HepG2 (cell line): Measurements from ENCODE around the gene FBXO10. TPM values are rescaled to one million over a fixed set of nuclear protein-coding genes. Genes with fewer than 3 reads are reported as not detected.

Experiments used
- ATAC-seq: fragments of 200-7000 bp; cut with Tn5 transposase; 3 replicates; pipeline ENCODE4 v1.9.1; 2020; ENCODE audit warnings: mild to moderate bottlenecking, moderate library complexity
- BruUV-seq: library from RNA; stranded (reverse); fragments of 400-500 nt; replicated peaks from 2 replicates; lab custom pipeline; 2021; lab: Mats Ljungman, UMichigan
- CTCF ChIA-PET: fragments of 300-600 bp; formaldehyde crosslinking; extraction: SDS; loops from one replicate; lab custom pipeline; 2021; ENCODE audit warnings: low total read pairs, inconsistent platforms, low intra/inter-chr PET ratio; lab: Yijun Ruan, JAX
- POLR2A ChIA-PET: fragments of 350-600 bp; sonication (Branson Sonifier 250); formaldehyde crosslinking; loops from one replicate; lab custom pipeline; 2020; ENCODE audit warnings: antibody characterized with exemption, inconsistent platforms; lab: Yijun Ruan, JAX
- DNase-seq: peaks from one replicate; pipeline ENCODE4 v3.0.0-alpha.2; 2015; ENCODE audit warnings: low spot score
- FAIRE-seq: peaks from 3 replicates; lab custom pipeline; 2011; peaks lifted over from hg19 to GRCh38; lab: Jason Lieb, UNC
- H2AFZ ChIP-seq: one replicate; pipeline ENCODE4 v1.6.1; 2011; ENCODE audit warnings: low read length, inconsistent platforms
- H3K27ac ChIP-seq: fragments of 300-600 bp; 3 replicates; pipeline ENCODE4 v1.8.0; 2011; ENCODE audit warnings: mixed run types, mild to moderate bottlenecking, mixed read lengths, low read length, inconsistent platforms; ENCODE audit not compliant: insufficient read depth; ENCODE audit errors: extremely low read length
- H3K27me3 ChIP-seq, 2 experiments: fragments of 200-600 bp in 1 of 2; 2 replicates in 1 of 2; 3 replicates in 1 of 2; pipeline versions ENCODE4 v1.6.0 to v1.8.0; 2011; ENCODE audit warnings: low read length in 2 of 2, mild to moderate bottlenecking in 2 of 2, moderate library complexity in 2 of 2, inconsistent platforms in 1 of 2; ENCODE audit not compliant: insufficient read depth in 2 of 2, control insufficient read depth in 1 of 2
- H3K36me3 ChIP-seq, 2 experiments: fragments of 200-600 bp in 1 of 2; replicated peaks in 1 of 2; 2 replicates in 1 of 2; 3 replicates in 1 of 2; pipeline versions ENCODE4 v1.5.1 to v1.8.0; 2011; ENCODE audit warnings: low read length in 2 of 2, inconsistent platforms in 1 of 2; ENCODE audit not compliant: insufficient read depth in 2 of 2, control insufficient read depth in 1 of 2
- H3K4me1 ChIP-seq: 2 replicates; pipeline ENCODE4 v1.5.1; 2012; ENCODE audit warnings: low read length, inconsistent platforms; ENCODE audit not compliant: insufficient read depth
- H3K4me2 ChIP-seq: 2 replicates; pipeline ENCODE4 v1.6.0; 2011; ENCODE audit warnings: low read depth, low read length, inconsistent platforms
- H3K4me3 ChIP-seq, 3 experiments: fragments of 200-600 bp in 1 of 3; sonication (generic), shearing (Covaris generic) in 1 of 3; replicated peaks in 1 of 3; 2 replicates each; pipeline ENCODE4 v1.5.1; 2011 to 2016; ENCODE audit warnings: low read length in 3 of 3, inconsistent platforms in 2 of 3, low read depth in 2 of 3, mild to moderate bottlenecking in 2 of 3, control low read depth in 1 of 3, mixed read lengths in 1 of 3; ENCODE audit not compliant: insufficient read depth in 1 of 3
- H3K79me2 ChIP-seq: one replicate; pipeline ENCODE4 v1.6.1; 2011; ENCODE audit warnings: low read length, inconsistent platforms; ENCODE audit not compliant: insufficient read depth
- H3K9ac ChIP-seq: 2 replicates; pipeline ENCODE4 v1.6.0; 2011; ENCODE audit warnings: mild to moderate bottlenecking, low read depth, low read length, inconsistent platforms; ENCODE audit not compliant: insufficient read depth
- H3K9me3 ChIP-seq: 2 replicates; pipeline ENCODE4 v1.5.1; 2012; ENCODE audit warnings: mild to moderate bottlenecking, low read length
- H4K20me1 ChIP-seq: 2 replicates; pipeline ENCODE4 v1.6.0; 2011; ENCODE audit warnings: inconsistent platforms, mild to moderate bottlenecking, low read length, moderate library complexity; ENCODE audit not compliant: insufficient read depth
- CSRNP1 ChIP-seq: sonication (generic); formaldehyde crosslinking; IDR thresholded peaks from 2 replicates; pipeline ENCODE4 v1.8.1; 2023; ENCODE audit warnings: mild to moderate bottlenecking, missing genetic modification reagents
- ISL2 ChIP-seq: sonication (generic); formaldehyde crosslinking; IDR thresholded peaks from 2 replicates; pipeline ENCODE4 v1.5.0; 2020; ENCODE audit warnings: missing genetic modification reagents
- MYNN ChIP-seq: sonication (generic); formaldehyde crosslinking; IDR thresholded peaks from 2 replicates; pipeline ENCODE4 v1.4.0; 2020; ENCODE audit warnings: mild to moderate bottlenecking, low read depth, missing genetic modification reagents
- NONO ChIP-seq, 2 experiments: fragments of 450-650 bp in 1 of 2; sonication (generic) in 1 of 2; formaldehyde crosslinking in 1 of 2; IDR thresholded peaks in 1 of 2; conservative IDR thresholded peaks in 1 of 2; 2 replicates each; pipeline versions ENCODE4 v1.6.1 to v1.8.0; 2017 to 2022; ENCODE audit warnings: mild to moderate bottlenecking in 1 of 2, missing genetic modification reagents in 1 of 2, moderate library complexity in 1 of 2
- NR3C1 ChIP-seq: sonication (generic); formaldehyde crosslinking; IDR thresholded peaks from 2 replicates; pipeline ENCODE4 v1.4.0; 2020; ENCODE audit warnings: missing genetic modification reagents
- PRDM15 ChIP-seq: sonication (generic); formaldehyde crosslinking; IDR thresholded peaks from 2 replicates; pipeline ENCODE4 v1.4.0; 2020; ENCODE audit warnings: missing genetic modification reagents
- RARA ChIP-seq: IDR thresholded peaks from 2 replicates; pipeline ENCODE4 v1.6.1; 2016; ENCODE audit warnings: missing genetic modification reagents, missing compliant biosample characterization
- RFX5 ChIP-seq: IDR thresholded peaks from 2 replicates; pipeline ENCODE4 v1.6.1; 2011; ENCODE audit warnings: low read depth, low read length, improper control_type of control experiment
- TOE1 ChIP-seq: sonication (generic); formaldehyde crosslinking; IDR thresholded peaks from 2 replicates; pipeline ENCODE4 v1.4.0; 2020; ENCODE audit warnings: mild to moderate bottlenecking, missing genetic modification reagents
- ZBTB46 ChIP-seq: sonication (generic); formaldehyde crosslinking; IDR thresholded peaks from 2 replicates; pipeline ENCODE4 v1.4.0; 2020; ENCODE audit warnings: mild to moderate bottlenecking, missing genetic modification reagents, borderline replicate concordance
- ZNF124 ChIP-seq: sonication (generic); formaldehyde crosslinking; IDR thresholded peaks from 2 replicates; pipeline ENCODE4 v1.4.0; 2020; ENCODE audit warnings: missing genetic modification reagents
- ZNF574 ChIP-seq: sonication (generic); formaldehyde crosslinking; IDR thresholded peaks from 2 replicates; pipeline ENCODE4 v1.4.0; 2020; ENCODE audit warnings: missing genetic modification reagents
- ZNF629 ChIP-seq: sonication (generic); formaldehyde crosslinking; conservative IDR thresholded peaks from 2 replicates; pipeline ENCODE4 v1.5.0; 2020; ENCODE audit warnings: missing genetic modification reagents
- in situ Hi-C: cut with HindIII; loops from 2 replicates; pipeline ENCODE4 v1.10.0; 2017; ENCODE audit warnings: low pct_unique_long_range_greater_than_20kb; ENCODE audit not compliant: extremely low pct_ligation_motif_present
- intact Hi-C: fragments of 100-400 bp; cut with micrococcal nuclease; formaldehyde crosslinking; loops from one replicate; pipeline ENCODE4 v1.10.0; 2022; ENCODE audit not compliant: unreplicated experiment
- polyA plus RNA-seq, 8 experiments: library from polyadenylated mRNA; depleted of rRNA in 3 of 8; stranded (reverse) in 7 of 8; unstranded in 1 of 8; fragments of >200 nt; fragmentation: Illumina TruSeq in 4 of 8; extraction: Trizol in 4 of 8; gene quantifications; 2 replicates each; pipeline versions ENCODE4 v1.2.1 to v1.2.3, GENCODE V29; 2011 to 2016; ENCODE audit warnings: low read depth in 4 of 8, missing spikeins in 1 of 8, mixed read lengths in 1 of 8; ENCODE audit not compliant: insufficient read depth in 1 of 8
- total RNA-seq, 5 experiments: library from RNA; depleted of rRNA; stranded (reverse); fragments of >200 nt; fragmentation: Illumina TruSeq; extraction: Trizol; gene quantifications; 2 replicates each; pipeline ENCODE4 v1.2.3, GENCODE V29; 2016; ENCODE audit warnings: low read depth in 1 of 5

The FBXO10 gene
- total and polyA plus RNA-seq, 2 of the 13 experiments (the other 11 are each of a cell fraction or from before 2014, with no cell fraction given), result 3.1 to 5.1 TPM

- TF ChIP-seq CSRNP1, result no peak
Observed at GRCh38 chr9:37609735-37610397, 33.7 kb upstream of the FBXO10 start (continued).

GRCh38 chr9:37608250-37608649 lies 32.1 kb upstream of the FBXO10 start:
- H3K79me2 ChIP-seq, result no peaks in the 10 kb centered on the region
- in situ Hi-C loops, result no loop called here
- CTCF ChIA-PET, result no interaction called here
- no peak overlapping the region for H3K27ac ChIP-seq
- no peaks in the 10 kb centered on the region for H3K36me3 ChIP-seq
- no peak overlapping the region for H3K4me3 ChIP-seq
- peaks cover 0 to 23% of the 10 kb centered on the region in 2 experiments; a peak in 3 of 5 replicates for H3K27me3 ChIP-seq
- ATAC-seq, result no peak
- H3K4me2 ChIP-seq, result no peak overlapping the region
- H3K4me1 ChIP-seq, result peaks cover under 1% of the 10 kb centered on the region
- no TSS peak for BruUV-seq
- POLR2A ChIA-PET, result no interaction called here
- H3K9me3 ChIP-seq, result no peaks in the 10 kb centered on the region
- intact Hi-C loops, result no loop called here
- DNase-seq, result no peak
- H2AFZ ChIP-seq, result no peak overlapping the region
- H3K9ac ChIP-seq, result no peak overlapping the region
- FAIRE-seq, result no peak
- H4K20me1 ChIP-seq, result no peaks in the 10 kb centered on the region
- TF ChIP-seq MYNN (CRISPR knock-in tag) (no peak), ZNF124 (CRISPR knock-in tag) (no peak), NONO (IDR thresholded peaks at IDR 0.05) (no peak), NONO (CRISPR knock-in tag; conservative IDR thresholded peaks at IDR 0.05) (no peak), TOE1 (CRISPR knock-in tag) (no peak), PRDM15 (no peak), ZNF574 (CRISPR knock-in tag) (no peak), ZNF629 (CRISPR knock-in tag) (no peak), NR3C1 (CRISPR knock-in tag) (no peak), ZBTB46 (CRISPR knock-in tag) (no peak), RFX5 (no peak), RARA (CRISPR knock-in tag) (no peak), ISL2 (CRISPR knock-in tag) (no peak)
